NB4 (cell line): ENCODE measurements around the gene ITGAV.

Source experiments
- MYC ChIP-seq: IDR thresholded peaks from 2 replicates; pipeline ENCODE4 v1.6.1; 2011; ENCODE audit warnings: low read depth, low read length
- TF ChIP-seq, protein P1 (sequence below): IDR thresholded peaks from one replicate; pipeline ENCODE4 v1.5.1; 2012; ENCODE audit warnings: low read depth, low read length

DNA sequence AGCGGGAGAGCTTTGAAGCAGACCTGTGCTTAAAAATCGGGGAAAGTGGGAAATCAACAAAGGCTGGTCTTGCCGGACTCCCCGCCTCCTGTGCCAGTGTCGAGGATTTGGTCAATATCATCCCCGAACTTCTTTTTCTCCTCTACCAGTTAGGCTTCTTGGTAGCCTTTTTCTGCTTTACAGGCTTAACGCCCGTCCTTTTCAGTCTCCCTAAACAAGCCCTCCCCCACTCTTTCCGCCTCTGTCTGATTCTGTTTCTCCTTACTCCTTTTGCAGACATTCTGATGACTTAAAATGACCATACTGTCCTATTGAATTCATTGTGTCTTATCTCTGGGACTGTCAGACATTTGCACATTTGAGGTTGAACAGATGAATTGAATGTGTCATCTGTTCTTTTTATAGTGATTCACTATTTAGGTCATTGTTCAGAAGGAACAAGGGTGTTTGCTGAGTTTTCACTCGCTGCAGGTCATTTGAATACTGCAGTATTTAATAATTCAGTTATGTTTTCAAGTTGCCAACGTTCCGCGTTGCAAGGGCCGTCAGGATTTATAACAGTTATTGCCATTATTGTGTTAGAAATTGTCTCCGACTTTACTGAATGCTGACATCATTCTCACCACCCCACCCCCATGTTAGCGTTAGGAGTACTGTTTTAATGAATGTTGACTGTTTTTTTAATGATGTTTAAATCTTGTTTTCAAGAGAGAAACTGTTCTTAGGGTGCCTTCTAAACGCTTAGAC is 1.1 kb downstream of the ITGAV start:
- TF ChIP-seq MYC: no peak
- TF ChIP-seq, protein P1, sequence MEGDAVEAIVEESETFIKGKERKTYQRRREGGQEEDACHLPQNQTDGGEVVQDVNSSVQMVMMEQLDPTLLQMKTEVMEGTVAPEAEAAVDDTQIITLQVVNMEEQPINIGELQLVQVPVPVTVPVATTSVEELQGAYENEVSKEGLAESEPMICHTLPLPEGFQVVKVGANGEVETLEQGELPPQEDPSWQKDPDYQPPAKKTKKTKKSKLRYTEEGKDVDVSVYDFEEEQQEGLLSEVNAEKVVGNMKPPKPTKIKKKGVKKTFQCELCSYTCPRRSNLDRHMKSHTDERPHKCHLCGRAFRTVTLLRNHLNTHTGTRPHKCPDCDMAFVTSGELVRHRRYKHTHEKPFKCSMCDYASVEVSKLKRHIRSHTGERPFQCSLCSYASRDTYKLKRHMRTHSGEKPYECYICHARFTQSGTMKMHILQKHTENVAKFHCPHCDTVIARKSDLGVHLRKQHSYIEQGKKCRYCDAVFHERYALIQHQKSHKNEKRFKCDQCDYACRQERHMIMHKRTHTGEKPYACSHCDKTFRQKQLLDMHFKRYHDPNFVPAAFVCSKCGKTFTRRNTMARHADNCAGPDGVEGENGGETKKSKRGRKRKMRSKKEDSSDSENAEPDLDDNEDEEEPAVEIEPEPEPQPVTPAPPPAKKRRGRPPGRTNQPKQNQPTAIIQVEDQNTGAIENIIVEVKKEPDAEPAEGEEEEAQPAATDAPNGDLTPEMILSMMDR: no peak
